ENCODE results near the gene WDR93. TPM values are rescaled to one million over a fixed set of nuclear protein-coding genes. Genes with fewer than 3 reads are reported as not detected.

The WDR93 gene
- total RNA-seq, 1 experiment from 2014 or later, result not detected

DNA sequence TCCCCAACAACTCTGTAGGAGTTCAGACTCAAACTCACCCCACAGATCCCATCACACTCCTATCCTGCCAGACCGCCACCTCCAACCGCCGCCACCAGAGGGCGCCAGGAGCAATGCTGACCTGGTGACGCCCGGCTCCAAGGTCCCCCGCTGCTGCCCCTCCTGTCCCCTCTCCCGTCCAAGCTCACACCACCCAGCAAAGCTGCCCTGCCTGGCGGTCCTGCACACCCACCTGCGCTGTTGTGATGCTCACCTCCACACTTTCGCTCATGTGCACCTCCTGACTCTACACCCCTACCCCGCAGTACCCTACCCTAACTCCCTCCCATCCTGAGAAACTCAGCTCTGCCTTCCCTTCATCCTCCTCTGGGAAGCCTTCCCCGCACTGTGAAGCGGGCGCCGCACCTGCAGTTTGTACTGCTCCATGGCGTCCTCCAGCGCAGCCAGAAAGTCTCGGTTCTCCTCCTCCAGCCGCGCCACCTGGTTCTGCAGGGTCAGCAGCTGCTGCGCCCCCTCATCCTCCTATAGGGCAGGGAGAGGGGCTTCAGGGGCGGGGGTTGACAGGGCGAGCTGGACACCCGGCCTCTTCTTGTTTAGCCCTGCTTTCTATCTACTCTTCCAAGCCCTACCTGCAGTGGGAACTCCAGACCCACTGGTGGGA is 43.3 kb upstream of the WDR93 start:
- no peak overlapping the region for H2BK120ac ChIP-seq (ENCODE audit: low read depth, low read length, poor library complexity, severe bottlenecking)
- Mint-ChIP-seq H3K4me3 (peak overlapping the region; percentile 15 to 41; a peak in 2 of 5 replicates), H3K27me3 (ENCODE audit: low read depth) (no peaks in the 10 kb centered on the region), H3K36me3 (ENCODE audit: insufficient read depth in 1 of 3, low read depth in 3 of 3) (peaks cover 18 to 63% (median 47%) of the 10 kb centered on the region in 3 experiments; a peak in 6 of 7 replicates), H3K4me1 (peaks cover 3 to 7% of the 10 kb centered on the region in 2 experiments), H3K9me3 (no peaks in the 10 kb centered on the region), H3K27ac (peak overlapping the region; percentile 62 to 68 (median 64); a peak in 5 of 7 replicates)
- no peak overlapping the region for H2BK5ac ChIP-seq (ENCODE audit: insufficient read length, low read length)
- no peak overlapping the region for H3K27ac ChIP-seq (ENCODE audit: insufficient read length, low read depth, low read length)
- TF ChIP-seq, protein P1, sequence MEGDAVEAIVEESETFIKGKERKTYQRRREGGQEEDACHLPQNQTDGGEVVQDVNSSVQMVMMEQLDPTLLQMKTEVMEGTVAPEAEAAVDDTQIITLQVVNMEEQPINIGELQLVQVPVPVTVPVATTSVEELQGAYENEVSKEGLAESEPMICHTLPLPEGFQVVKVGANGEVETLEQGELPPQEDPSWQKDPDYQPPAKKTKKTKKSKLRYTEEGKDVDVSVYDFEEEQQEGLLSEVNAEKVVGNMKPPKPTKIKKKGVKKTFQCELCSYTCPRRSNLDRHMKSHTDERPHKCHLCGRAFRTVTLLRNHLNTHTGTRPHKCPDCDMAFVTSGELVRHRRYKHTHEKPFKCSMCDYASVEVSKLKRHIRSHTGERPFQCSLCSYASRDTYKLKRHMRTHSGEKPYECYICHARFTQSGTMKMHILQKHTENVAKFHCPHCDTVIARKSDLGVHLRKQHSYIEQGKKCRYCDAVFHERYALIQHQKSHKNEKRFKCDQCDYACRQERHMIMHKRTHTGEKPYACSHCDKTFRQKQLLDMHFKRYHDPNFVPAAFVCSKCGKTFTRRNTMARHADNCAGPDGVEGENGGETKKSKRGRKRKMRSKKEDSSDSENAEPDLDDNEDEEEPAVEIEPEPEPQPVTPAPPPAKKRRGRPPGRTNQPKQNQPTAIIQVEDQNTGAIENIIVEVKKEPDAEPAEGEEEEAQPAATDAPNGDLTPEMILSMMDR (conservative IDR thresholded peaks at IDR 0.05), result peak; percentile 97
- H3K9ac ChIP-seq (ENCODE audit: extremely low read depth, insufficient read length, low read length), result no peak overlapping the region
- DNase-seq, result peak; percentile 89
- no peak overlapping the region for H3K4me2 ChIP-seq (ENCODE audit: insufficient read depth, insufficient read length, low read length)
- H4K5ac ChIP-seq (ENCODE audit: insufficient read length, low read depth, low read length), result no peak overlapping the region
- no peak overlapping the region for H3K56ac ChIP-seq (ENCODE audit: insufficient read length, low read depth, low read length)
- H2AK5ac ChIP-seq (ENCODE audit: insufficient read length, low read length), result no peak overlapping the region
- H3K18ac ChIP-seq (ENCODE audit: insufficient read length, low read depth, low read length), result no peak overlapping the region
- no peaks in the 10 kb centered on the region for H3K23me2 ChIP-seq (ENCODE audit: insufficient read length, low read depth, low read length, poor library complexity, severe bottlenecking)
- no peak overlapping the region for H4K91ac ChIP-seq (ENCODE audit: insufficient read length, low read depth, low read length)
- no peaks in the 10 kb centered on the region for H4K20me1 ChIP-seq (ENCODE audit: control insufficient read depth, insufficient read depth, insufficient read length)
- no peak overlapping the region for H3K4ac ChIP-seq (ENCODE audit: low read depth, low read length)
- H3K14ac ChIP-seq (ENCODE audit: insufficient read depth, low read length), result no peak overlapping the region
- H2BK15ac ChIP-seq (ENCODE audit: low read depth, low read length), result no peak overlapping the region
- no peaks in the 10 kb centered on the region for H3K4me1 ChIP-seq (ENCODE audit: insufficient read depth, low read length)
- WGBS (ENCODE audit: extremely low coverage, insufficient read length, low lambda C conversion rate), result no CpG with 5 or more reads among the region's 25 CpGs
- no peaks in the 10 kb centered on the region for H3K9me3 ChIP-seq (ENCODE audit: control insufficient read depth, low read depth, low read length)
- H2BK20ac ChIP-seq (ENCODE audit: low read depth, low read length, poor library complexity, severe bottlenecking), result no peak overlapping the region
- no peaks in the 10 kb centered on the region for H3K79me1 ChIP-seq (ENCODE audit: insufficient read depth, low read depth, low read length, poor library complexity, severe bottlenecking)
- no peak overlapping the region for H3K23ac ChIP-seq (ENCODE audit: insufficient read length, low read depth, low read length)
- no peak overlapping the region for H2AFZ ChIP-seq (ENCODE audit: low read length)
- no peak overlapping the region for H4K8ac ChIP-seq (replicated peaks; ENCODE audit: insufficient read length, low read depth, low read length)
- H3K79me2 ChIP-seq (ENCODE audit: insufficient read depth, low read length), result no peaks in the 10 kb centered on the region; the same call in 1 of the 2 replicates
- no peaks in the 10 kb centered on the region for H3K27me3 ChIP-seq (ENCODE audit: insufficient read depth, low read length)
- no peak overlapping the region for H3T11ph ChIP-seq (ENCODE audit: low read length)
- H2BK12ac ChIP-seq (ENCODE audit: insufficient read length, low read depth, low read length), result no peak overlapping the region
